Measurements from ENCODE around the gene SYPL1.
A peak's percentile ranks its signal among the peaks of the same experiment; 100 is the strongest.

Gene SYPL1

DNA sequence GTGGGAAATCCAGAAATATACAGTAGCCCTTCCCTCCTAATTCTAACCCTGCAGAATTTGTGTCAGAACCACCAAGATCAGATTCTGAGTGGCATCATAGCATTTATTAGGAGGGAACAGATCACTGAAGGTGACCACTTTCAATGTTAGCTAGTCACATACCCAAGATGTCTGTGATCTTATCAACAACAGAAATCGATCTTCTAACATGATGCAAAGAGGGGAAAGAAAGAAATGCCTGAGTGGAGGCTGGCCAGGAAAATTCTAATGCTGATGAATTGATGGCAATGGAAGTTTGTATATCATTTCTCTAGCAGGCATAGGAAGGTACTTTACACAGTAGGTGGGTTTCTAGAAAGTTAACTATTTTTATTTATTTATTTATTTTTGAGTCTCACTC lies 10.6 kb upstream of the SYPL1 start:
- no peak for DNase-seq (ENCODE audit: low read depth in 2 of 3, low spot score in 2 of 3)

DNA sequence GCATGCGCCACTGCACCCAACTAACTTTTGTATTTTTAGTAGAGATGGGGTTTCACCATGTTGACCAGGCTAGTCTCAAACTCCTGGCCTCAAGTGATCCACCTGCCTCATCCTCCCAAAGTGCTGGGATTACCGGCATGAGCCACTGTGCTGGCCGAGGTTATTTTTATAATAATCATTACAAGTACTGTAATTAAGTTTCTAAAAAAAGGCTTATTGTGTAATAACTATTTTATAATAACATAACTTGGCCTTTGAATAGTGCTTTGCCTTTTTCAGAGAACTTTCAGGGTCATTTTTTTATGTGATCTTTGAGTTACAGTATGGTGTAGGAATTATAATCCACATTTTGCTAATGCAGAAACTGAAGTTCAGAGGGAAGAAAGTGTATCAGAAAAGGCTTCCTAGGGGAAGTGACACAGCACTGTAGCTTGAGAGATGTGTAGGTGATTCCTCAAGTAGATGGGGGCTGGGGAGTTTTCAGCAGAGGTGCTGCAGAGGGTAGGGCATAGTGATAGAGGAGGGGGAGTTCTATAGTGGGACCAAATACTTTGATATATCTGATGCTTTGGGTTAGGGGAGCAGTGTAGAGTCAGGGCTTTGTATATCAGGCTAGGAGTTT lies 9.2 kb upstream of the SYPL1 start:
- DNase-seq (ENCODE audit: low read depth in 2 of 3, low spot score in 2 of 3) = no peak

DNA sequence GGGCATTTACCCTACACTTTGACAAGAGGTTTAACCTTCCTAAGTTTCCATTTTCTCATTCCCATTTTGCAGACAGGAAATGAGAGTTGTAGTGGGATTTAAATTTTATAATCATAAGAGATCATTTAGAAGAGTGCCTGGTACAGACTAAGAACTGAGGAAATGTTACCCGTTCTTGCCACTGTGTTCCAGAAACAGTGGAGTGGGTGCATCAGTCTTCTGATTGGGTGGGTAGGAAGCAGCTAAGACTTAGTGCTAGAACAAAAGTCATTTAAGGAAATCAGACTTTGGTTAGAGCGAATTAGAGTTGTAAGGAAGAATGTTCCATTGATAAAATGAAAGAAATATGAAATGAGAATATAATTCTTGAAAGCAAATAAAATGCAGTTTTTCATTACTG lies 8.4 kb upstream of the SYPL1 start:
- no peak for DNase-seq (ENCODE audit: low read depth in 2 of 3, low spot score in 2 of 3)

DNA sequence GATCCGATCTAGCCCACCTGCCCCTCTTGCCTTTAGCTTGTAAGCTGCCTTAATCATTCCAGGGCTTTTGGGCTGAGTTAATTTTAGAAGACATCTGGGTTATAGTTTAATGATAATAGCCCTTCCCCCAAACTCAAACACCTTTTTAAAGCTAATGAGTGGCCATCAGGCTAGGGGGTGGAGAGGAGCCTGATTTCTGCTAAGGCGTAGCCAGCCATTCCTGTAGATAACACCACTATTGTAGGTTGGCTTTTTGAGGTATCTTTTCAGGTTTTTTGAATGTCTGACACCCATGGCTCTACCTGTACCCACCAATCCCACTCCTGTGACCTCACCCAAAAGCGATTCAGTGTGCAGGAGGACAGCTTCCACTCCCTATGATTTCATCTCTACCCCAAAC lies 7.6 kb upstream of the SYPL1 start:
- DNase-seq (ENCODE audit: low read depth in 2 of 3, low spot score in 2 of 3) = no peak

DNA sequence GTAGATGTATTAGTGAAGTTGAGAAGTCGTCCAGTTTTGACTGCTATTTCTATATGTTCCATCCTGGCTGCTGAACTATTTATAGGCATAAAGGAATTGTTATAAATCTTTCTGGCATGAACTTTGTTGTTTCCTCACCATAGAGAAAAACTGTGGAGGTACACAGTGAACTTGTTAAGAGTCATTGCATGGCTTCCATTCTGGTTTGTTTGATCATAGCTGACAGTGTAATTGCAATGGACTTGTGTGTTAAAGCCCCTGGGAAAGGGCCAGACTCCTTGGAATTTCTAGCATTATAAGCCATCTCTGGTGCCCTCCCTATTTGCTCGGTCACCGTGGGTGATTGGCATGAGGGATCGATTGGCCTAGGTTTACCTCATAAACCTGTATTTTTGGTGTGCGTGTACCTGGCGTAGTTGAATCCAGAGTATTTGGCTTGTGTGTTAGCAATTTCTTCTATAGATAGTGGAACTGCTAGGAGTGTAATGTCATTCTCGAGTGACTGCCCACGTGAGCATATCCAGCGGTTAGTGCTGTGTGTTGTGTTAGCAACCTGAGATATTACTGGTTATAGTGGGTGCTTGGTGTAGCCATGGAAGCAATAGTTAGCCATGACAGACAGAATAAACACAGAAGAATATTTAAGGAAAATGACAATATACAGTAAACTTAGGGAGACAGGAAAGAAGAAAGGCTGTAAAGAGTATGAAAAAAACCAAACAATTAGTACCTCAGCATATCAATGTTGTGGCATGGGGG lies 5.9 kb upstream of the SYPL1 start:
- no peak for DNase-seq (ENCODE audit: low read depth in 2 of 3, low spot score in 2 of 3)

DNA sequence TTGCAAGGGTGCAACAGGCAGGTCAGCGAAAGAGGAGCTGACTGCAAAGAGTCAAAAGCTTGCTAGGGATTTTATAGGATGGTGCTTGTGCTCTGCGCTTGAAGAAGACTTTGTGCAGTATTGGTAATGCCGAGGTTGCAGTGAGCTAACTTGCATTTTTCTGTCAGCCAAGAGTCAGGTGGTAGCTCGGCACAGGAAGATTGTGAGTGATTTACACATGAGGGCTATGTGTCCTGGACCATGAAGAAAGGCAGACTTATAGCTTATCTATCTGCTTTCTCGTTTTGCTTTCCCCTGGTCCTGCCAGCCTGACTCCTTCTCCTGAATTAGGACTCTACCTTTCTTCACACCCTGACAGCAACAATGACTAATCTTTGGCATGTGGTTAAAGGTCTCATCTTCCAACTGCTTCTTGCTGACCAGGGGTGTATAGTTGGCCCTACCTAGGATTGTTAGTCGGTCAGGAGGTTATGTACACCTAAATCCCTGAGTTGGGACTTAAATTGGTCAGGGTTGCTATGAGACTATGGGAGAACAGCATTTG lies 4.1 kb upstream of the SYPL1 start:
- DNase-seq (ENCODE audit: low read depth in 2 of 3, low spot score in 2 of 3) = no peak

DNA sequence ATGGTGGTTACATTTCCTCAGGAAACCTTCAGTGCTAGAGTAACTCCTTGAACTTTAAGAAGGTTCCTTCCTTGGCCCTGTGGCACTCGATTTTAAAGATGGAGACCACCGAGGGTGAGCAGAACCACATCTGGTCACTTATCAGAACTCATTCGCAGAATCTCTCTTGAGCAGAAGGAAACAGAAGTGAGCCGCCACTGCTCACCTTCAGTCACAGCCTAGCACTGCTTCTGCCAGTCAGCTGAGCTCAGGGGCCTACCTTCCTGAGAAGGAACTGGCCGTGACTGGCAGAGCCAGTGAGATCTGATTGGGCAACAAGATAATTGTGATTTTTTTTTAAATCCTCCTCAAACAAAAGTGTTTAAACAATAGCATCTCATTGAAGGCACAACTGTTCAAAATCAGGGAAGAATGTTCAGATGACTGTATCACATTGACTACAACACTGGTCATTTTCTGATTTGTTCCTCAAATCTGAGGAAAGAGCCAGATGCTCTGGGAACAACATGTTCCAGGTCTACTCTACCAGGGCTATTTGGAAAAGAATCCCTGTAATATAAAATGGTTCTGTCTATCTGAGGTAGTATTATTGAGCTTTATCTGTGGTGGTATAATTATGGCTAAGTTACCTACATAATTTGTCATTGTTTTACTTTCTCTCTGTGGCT lies 2.7 kb upstream of the SYPL1 start:
- DNase-seq (ENCODE audit: low read depth in 2 of 3, low spot score in 2 of 3) = no peak

DNA sequence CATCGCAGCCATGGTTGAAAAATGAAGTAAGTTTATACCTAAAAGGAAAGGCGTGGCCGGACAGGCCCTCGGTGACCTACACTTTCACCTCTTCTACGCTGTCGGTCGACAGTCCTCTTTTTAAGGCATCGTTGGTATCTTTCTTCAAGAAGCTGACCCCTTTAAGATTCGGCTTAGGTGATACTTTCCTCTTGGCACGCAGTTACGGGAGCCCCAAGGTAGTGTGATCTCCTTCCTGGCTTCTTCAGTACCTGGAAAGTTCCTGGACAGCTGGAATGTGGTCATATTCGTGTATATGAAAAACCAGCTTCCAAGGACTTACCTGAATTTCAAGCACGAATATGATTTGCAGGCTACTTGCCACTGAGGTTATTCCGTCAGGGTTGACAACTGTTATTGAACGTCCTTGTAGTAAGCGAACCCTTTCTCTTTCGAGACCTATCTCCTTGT lies 885 bp upstream of the SYPL1 start:
- DNase-seq (ENCODE audit: low read depth in 2 of 3, low spot score in 2 of 3) = no peak

DNA sequence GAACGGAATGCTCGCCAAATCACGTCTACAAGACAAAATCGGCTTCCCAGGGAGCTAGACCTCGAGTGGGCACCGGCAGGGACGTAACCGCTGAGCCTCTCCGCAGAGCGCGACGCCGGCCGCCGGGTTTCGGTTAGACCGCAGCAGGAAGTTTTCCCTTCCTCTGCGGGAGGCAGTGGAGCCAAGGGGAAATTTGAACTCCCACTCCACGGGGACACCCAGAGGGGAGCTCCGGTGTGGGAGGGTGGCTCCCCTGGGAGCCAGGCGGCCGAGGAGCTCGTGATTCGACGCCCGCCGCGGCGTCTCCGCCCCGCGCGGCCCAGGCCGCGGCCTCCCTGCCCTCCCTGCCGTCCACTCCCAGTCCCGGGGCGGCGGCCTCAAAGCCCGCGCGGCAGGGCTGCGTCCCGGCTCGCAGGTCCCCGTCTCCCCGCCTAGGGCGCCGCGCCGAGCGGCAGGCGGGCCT lies 426 bp downstream of the SYPL1 start:
- peak in 1 of 3 experiments; percentile 26 for DNase-seq (ENCODE audit: low read depth in 2 of 3, low spot score in 2 of 3)

DNA sequence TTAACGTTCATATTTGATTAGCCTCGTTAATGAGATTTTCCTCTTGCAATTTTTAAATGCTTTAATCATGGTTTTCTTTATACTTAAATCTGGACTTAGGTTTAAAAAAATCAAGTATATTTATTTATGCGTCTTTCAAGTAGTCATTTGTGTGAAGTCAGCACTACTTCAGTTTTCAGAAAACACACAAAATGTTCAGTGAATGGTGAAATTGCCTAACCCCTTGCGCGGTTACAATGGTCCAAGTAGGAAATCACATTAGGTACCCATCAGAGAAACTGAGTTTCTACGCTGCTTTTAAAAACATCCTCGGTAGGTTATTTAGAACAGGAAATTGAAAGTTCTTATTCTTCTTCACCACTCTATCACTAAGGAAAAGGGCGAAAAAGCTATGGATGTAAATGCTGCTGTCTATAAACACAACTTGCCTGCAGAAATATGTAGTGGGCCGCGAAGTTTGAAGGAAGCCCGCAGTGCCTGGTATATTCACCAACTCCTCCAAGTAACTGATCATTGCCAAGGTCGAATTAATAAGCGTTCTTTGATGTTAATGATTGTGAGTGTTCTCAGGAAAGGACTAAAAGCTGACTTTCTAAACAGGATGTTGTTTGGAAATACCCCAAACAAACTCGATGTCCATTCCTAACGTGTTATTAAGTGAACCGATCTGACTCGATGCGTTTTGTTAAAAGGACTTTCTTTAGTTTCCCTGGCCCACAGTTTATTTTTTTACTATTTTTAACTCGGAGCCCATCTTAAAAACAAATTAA lies 1.0 kb downstream of the SYPL1 start:
- no peak for DNase-seq (ENCODE audit: low read depth in 2 of 3, low spot score in 2 of 3)

DNA sequence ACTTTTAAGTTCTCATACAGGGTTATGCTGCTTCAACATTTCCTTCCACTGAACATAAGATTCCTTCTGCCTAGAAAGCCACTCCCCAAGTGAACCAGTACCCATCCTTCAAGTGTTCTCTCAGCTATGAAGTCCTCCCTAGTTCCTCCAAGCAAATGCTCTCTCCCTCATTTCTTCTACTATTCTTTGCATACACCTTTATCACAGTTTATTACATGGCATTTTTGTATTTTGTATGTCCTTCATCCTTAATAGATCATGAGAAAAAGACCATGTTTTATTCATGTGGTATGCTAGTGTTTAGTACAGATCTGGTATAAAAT lies 1.9 kb downstream of the SYPL1 start:
- no peak for DNase-seq (ENCODE audit: low read depth in 2 of 3, low spot score in 2 of 3)

DNA sequence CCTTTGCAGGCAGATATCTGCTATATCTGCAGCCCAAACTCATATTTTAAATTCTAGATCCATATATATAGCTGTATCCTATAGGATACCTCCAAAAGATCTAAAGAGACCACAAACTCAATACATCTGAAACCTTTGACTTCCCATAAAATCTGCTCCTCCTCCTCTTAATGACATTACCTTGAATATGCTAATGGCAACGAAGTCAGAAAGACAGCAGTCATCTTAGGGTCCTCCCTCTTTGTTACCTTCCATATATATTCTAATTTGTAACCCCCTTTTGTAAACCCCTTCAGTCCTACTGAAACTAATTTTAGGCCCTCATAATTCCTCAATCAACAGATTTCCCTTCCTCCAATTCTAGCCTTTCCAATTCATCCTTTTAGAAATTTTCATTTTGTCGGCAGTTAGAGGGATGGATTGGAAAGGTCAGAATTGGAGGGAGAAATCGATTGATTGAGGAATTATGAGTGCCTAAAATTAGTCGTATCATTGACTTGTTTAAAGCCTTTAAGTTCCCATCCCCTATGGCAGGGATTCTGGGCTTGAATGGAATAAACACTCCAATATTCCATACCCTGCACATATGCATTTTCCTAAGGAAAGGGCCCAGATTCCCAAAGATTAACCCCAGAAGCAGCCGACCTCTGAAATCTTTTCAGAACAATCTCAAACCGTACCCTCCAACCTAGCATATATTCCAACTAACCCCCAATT lies 2.4 kb downstream of the SYPL1 start:
- DNase-seq (ENCODE audit: low read depth in 2 of 3, low spot score in 2 of 3) = no peak

DNA sequence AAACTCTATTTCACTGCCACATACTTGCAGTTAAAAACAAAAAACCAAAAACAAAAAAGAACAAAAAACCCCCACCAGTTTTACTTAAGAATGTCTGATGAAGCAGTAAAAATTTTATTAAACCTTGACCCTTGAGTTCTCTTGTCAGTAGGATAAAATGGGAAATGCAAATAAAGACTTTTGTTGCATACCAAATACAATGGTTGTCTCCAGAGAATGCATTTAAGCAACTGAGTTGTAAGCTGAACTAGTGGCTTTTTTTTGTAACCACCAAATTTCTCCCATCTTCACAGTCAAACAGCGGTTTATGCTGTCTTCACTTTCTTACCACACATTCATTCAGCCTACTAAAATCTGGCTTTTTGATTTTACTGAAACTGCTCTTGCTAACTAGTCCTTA lies 3.1 kb downstream of the SYPL1 start:
- DNase-seq (ENCODE audit: low read depth in 2 of 3, low spot score in 2 of 3) = no peak

DNA sequence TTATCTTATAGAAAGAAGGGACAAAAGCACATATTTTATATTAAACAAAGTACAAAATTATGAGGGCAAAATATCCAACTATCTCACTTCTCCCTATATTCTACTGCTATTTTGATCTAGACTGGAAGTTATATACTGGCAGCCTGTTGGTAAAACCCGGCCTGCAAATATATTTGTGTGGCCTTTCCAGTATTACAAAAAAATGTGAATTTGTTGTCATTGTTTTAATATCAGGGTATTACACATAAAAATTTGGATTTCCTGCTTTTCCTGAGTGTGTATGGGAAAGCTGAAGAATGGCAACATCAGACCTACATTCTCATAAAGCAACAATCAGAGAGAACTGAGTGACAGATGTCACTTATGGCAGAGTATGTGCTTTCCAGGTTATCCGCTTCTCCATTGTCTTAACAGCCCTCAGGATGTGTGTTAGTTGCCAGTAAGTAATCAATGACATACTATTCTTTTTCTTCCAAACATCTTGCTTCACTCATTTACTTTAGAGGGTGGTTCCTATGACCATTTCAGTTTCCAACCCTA lies 7.3 kb downstream of the SYPL1 start:
- DNase-seq (ENCODE audit: low read depth in 2 of 3, low spot score in 2 of 3) = no peak

DNA sequence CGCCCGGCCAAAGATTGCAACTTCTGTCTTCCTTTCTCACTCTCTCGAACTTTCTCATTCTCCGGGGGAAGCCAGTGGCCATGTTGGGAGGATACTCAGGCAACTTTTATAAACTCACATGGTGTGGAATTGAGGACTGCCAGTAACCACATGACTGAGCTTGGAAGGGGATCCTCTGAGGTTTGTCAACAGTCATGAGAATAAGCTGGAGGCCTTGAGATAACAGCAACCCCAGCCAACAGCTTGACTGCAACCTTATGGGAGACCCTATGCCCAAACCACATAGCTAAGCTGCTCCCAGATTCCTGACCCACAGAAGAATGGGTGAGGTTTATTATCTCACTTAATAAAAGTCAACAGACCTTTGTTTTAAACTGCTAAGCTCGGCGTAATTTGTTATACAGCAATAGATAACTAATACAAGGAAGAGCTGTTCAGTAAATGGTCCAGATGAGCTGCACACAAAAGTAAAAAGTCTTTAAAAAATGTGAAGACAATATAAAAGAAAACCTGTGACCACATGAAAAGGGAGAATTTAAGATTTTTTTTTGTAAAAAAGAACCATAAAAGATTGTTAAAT lies 9.6 kb downstream of the SYPL1 start:
- DNase-seq (ENCODE audit: low read depth in 2 of 3, low spot score in 2 of 3) = no peak

DNA sequence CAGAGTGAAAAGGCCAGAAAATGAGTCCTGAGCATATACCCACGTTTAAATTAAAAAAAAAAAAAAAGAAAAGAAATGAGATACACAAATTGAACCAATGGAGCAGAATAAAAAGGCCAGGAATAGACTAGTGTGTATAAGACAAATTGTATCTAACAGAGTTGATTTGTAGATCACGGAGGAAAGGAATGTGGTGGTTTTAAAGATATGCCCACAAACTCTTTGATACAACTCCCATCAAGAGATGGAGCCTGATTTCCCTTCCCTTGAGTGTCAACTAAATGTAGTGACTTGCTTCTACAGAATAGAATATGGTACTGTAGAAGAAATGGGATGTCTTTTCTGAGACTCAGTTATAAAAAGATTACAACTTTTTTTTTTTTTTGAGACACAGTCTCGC lies 10.4 kb downstream of the SYPL1 start:
- no peak for DNase-seq (ENCODE audit: low read depth in 2 of 3, low spot score in 2 of 3)

DNA sequence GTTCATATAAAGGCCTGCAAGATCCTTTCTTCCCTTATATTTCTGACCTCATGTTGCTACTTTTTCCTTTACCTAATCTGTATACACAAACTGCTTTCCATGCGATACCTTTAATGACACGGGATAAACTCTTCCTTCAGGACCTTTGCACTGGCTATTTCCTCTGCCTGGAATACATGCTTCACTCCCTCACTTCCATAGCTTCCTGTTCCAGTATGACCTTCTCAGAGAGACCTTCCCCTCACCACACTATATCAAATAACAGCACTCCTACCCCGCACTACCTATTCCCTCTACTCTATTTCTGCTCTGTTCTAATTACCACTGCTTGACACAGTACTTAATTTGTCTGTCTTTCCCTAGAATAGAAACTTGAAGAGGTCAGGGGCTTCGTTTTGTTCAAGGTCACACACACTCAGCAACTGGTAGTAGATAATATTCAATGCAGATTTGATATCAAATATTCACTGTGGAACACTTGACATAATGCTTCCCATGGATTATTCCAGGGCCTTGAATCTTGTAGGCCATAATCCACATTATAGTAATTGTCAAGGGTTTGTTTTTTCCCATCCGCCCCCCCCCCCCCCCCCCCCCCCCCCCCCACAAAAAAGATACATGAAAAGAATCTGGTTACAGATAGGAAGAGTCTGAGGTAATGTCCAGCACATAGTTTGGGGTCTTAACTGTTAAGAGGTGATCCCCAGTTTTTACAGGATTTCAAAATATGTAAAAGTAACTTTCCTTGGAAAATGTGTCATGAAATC lies 11.1 kb downstream of the SYPL1 start:
- DNase-seq (ENCODE audit: low read depth in 2 of 3, low spot score in 2 of 3) = no peak

DNA sequence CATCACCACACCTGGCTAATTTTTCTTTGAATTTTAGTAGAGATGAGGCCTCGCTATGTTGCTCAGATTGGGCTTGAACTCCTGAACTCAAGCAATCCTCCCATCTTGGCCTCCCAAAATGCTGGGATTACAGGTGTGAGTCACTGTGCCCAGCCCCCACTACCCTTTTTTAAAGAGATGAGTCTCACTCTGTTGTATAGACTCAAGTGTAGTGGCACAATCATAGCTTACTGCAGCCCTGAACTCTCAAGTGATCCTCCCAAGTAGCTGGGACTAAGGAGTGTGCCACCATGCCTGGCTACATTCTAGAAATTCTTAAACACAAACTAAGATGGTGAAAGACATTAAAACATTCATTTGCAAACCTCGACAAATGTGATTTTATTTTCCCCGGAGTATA lies 12.6 kb downstream of the SYPL1 start:
- no peak for DNase-seq (ENCODE audit: low read depth in 2 of 3, low spot score in 2 of 3)

DNA sequence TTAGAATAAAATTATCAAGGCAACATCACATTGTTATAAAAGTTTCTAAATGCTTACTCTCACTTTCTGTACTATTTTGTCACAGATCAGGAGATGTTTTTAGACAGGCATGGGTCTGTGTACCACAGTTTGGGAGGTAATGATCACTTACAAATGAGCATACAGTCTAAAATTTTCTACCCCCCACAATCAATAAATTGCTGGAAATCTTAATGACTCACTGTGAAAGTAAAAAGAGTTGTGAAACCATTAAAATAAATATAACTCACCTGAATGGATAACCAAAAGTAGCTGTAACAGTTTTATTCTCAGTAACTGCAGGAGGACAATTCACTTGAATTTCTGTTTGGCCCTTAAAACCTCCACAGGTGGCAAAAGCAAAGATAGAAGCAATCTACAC lies 13.2 kb downstream of the SYPL1 start:
- DNase-seq (ENCODE audit: low read depth in 2 of 3, low spot score in 2 of 3) = no peak

Measured in activated CD8-positive, alpha-beta memory T cell treated with anti-CD3 and anti-CD28 coated beads for 48 hours (primary cell).